Activated naive CD4-positive, alpha-beta T cell treated with anti-CD3 and anti-CD28 coated beads, Interleukin-2, amount 50 U/mL, for 16 hours (primary cell): ENCODE results near the gene TSHZ1.

ENCODE experiments used
- DNase-seq: peaks from one replicate; pipeline ENCODE4 v3.0.0-alpha.2; 2020

The TSHZ1 gene

DNA sequence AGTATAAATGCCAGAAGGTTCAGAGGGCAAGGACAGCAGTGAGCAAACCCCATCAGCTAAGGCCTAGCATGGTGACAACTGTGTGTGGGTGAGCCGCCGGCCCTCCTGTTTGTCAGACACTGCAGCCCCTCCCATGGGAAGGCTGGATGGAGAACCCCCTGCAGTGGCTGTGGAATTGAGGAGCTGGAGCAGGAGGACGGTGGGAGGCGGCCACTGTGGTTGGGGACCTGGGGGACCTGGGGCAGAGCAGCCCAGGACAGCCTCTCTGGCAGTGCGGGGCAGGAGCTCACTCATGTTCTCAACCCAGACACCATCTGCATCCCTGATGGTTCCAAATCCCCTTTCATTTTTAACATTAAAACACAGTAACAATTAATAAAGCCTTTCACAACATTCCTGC lies 68.8 kb downstream of the TSHZ1 start:
- no peak for DNase-seq

- DNase-seq: no peak
Observed at GRCh38 chr18:75280427-75281280, 70.1 kb downstream of the TSHZ1 start.

GRCh38 chr18:75282746-75283145 lies 72.1 kb downstream of the TSHZ1 start:
- no peak for DNase-seq

DNA sequence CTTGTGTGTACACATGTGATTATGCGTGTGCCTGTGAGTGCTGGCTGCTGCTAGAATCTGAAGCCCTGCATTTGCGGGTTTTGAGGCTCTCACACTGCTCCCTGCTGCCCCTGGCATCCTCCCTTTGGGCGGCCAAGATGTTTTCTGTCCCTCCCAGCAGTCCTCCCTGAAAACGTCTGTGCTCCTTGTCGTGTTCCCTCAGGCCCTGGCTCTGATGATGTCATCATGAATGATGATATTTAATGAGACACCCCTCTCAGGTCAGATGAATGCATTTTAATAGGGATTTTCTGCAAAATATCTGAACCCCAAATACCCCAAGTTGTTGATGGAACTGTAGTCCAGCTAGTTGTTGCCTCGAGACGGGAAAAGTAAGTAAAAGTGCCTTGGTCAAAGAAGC lies 73.1 kb downstream of the TSHZ1 start:
- no peak for DNase-seq

GRCh38 chr18:75284566-75284965 lies 74.0 kb downstream of the TSHZ1 start:
- DNase-seq: no peak

DNA sequence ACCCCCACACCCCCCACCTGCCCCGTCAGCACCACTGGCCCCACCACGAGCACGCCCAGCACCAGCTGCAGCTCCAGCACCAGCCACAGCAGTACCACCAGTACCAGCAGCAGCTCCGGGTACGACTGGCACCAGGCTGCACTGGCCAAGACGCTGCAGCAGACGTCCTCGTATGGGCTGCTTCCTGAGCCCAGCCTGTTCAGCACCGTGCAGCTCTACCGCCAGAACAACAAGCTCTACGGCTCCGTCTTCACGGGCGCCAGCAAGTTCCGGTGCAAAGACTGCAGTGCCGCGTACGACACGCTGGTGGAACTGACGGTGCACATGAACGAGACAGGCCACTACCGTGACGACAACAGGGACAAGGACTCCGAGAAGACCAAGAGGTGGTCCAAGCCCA lies 75.3 kb downstream of the TSHZ1 start:
- DNase-seq: no peak

DNA sequence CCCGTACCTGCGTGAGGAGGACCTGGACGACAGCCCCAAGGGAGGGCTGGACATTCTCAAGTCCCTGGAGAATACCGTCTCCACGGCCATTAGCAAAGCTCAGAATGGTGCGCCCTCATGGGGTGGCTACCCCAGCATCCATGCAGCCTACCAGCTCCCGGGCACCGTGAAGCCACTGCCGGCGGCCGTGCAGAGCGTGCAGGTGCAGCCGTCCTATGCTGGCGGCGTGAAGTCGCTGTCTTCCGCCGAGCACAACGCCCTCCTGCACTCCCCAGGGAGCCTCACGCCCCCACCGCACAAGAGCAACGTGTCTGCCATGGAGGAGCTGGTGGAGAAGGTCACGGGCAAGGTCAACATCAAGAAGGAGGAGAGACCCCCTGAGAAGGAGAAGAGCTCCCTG lies 76.4 kb downstream of the TSHZ1 start:
- no peak for DNase-seq

GRCh38 chr18:75287700-75288099 lies 77.1 kb downstream of the TSHZ1 start:
- no peak for DNase-seq

DNA sequence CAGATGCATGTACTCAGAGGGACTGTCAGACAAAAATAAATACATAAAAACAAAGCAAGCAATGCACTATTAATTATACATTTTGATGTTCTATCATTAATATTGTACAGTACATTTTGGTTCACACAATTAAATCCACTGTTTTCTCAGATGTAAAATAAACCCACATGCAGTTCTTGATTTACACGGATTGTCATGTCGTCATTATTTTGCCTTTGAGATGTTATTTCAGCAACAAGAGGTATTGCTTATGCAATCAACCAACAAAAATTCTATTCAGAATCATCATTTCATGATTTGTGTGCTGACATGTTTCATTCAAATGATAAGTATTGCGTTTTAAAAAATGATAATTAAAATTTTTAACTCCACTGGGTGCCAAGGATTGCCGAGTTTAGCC lies 79.2 kb downstream of the TSHZ1 start:
- DNase-seq: no peak

DNA sequence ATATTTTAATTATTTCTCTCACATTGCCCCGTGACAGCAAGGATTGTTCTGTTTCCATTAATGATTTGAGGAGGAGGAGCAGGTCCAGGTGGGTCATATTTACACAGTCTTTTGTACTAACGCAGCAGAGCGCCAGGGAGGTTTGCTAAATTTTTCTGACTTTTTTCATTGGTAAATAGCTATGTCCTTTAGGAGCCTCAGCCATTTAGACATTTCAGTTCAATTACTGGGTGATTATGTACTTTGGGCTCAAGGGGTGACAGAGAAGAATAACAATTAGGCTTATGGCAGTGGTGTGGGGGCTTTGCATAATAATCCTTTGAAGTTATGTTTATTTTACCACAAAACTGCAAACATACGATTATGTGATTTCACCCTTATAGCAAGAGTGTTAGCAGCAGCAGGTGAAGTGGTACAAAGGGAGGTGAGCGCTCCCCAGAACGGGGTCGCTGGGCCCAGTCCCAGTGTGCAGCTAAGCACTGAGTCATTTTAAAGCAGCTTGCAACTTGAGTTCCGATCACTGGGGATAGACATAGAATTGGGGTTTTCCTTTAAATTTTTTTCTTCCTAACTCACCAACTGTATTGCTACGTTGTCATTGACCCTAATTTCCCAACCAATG lies 80.3 kb downstream of the TSHZ1 start:
- no peak for DNase-seq

- no peak for DNase-seq
Observed at GRCh38 chr18:75291460-75291859, 80.9 kb downstream of the TSHZ1 start.

DNA sequence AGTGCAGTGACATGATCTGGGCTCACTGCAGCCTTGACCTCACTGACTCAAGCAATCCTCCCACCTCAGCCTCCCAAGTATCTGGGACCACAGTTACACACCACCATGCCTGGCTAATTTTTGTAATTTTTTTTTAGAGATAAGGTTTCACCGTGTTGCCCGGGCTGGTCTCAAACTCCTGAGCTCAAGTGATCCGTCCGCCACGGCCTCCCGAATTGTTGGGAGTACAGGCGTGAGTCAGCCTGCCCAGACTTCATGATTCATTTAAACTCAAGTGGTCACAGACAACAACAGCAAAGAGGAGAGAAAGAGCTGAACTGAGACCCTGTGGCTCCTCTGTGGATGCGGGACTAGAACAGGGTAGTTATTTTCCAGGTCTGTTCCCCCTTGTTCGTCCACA lies 83.0 kb downstream of the TSHZ1 start:
- no peak for DNase-seq

GRCh38 chr18:75297731-75298130 lies 87.1 kb downstream of the TSHZ1 start:
- DNase-seq: no peak

DNA sequence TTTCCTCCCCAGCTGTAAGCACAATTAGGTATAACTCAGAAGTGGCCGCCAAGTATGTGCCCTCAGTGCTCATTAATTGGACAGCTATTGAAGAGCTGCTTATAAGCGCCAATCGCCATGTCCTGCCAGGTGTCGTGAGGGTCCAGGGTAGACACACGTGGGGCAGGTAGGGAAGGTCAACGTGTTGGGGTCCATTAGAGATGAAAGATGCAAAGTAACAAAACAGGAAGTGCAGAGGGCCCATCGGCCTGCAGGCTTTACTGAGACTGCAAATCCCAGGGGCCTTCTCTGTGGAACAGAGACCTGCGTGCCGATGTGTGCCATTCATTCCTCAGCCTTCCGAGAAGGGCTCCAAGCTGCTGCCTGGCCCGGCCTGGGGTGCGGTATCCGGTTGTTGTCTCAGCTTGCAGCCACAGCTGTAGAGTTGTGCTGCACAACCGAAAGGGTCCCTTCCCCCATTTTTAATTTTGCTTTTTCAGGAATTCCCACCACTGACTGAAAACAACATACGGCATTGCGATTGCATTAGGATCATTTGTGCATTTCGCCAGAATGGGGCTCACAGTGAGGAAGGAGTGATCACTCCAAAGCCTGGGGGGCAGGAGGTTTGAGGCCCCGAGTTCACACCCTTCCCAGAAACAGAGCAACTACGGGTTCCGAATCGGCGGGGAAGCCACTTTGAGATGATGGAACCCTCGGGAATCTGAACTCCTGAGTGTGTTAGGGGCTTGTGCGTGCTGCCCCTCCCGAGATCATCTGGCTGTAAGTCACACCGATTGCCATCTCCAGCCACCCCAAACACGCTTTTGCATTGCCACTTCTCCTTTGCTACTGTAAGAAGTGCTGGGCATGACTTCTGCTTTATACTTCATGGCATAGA lies 94.3 kb downstream of the TSHZ1 start:
- no peak for DNase-seq

DNA sequence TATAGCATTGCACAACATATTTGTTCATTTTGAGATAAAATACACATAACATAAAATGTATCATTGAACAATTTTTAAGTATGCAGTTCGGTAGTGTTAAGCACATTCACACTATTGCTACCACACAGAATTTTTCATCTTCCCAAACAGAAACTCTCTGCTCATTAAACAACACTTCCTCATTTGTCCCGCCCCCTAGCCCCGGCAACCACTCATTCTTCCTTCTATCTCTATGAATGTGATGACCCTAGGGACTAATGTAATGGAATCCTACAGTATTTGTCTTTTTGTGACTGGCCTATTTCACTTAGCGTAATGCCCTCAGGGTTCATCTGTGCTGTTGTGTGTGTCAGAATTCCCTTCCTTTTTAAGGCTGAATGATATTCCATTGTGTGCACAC lies 95.4 kb downstream of the TSHZ1 start:
- no peak for DNase-seq

- DNase-seq: no peak
Observed at GRCh38 chr18:75307530-75307929, 96.9 kb downstream of the TSHZ1 start.

DNA sequence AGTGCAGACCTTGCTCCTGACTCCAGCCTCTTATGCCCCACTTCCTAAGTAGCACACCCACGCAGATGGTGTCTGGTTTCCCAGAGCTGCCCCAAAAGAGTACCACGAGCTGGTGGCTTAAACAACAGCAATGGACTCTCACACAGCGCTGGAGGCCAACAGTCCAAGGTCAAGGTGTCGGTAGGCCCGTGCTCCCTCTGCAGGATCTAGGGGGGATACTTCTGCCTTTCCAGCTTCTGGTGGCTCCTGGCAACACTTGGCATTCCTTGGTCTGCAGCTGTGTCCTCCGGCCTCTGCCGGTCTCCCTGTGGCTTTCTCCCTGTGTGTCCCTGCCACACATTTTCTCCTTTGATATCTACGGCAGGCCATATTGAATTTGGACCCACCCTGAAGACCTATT lies 99.0 kb downstream of the TSHZ1 start:
- DNase-seq: no peak

GRCh38 chr18:75314117-75314516 lies 103.5 kb downstream of the TSHZ1 start:
- DNase-seq: no peak

- DNase-seq: no peak
Observed at GRCh38 chr18:75314606-75315005, 104.0 kb downstream of the TSHZ1 start.

DNA sequence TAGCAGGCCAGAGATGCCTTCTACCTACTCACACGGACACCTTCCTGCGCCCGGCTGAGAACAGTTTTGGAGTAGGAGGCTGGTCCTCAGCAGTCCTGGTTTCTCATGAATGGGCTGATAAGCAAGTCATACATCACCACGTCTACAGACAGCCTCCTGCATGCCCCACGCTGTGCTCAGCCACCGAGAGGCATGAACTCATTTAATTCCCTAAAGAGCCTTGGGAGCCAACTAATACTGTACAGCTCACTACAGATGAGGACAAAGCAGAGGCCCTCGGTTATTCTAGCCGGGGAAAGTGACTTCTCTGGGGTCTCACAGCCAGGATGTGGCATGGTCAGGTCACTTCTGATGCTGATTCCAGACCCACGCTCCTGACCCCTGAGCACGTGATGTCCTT lies 105.6 kb downstream of the TSHZ1 start:
- no peak for DNase-seq

- no peak for DNase-seq
Observed at GRCh38 chr18:75316826-75317225, 106.2 kb downstream of the TSHZ1 start.

DNA sequence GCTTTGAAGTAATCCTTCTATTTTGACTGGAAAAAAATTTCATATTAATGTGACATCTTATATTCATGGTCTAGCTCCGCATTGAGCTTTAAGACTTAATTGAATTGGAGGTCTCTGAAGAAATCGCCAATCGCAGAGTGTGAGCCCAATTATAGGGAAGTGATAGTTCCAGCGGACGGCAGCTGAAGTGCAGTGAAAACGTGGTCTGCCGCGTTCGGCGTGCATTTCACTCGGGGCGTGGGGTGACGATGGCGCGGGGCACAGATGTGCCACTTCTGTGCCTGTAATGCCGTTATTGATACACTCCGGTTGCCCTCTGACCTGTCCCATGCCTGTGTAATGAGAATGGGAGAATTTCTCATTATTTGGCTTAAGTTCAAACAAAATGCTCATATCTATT lies 106.7 kb downstream of the TSHZ1 start:
- no peak for DNase-seq

- no peak for DNase-seq
Observed at GRCh38 chr18:75317703-75318102, 107.1 kb downstream of the TSHZ1 start.

- no peak for DNase-seq
Observed at GRCh38 chr18:75319905-75320304, 109.3 kb downstream of the TSHZ1 start.
